GM21723 (cell line): ENCODE results near the gene DNAH8.
"Not testable (repeated sequence)": the region's sequence is repeated elsewhere in the genome, so short reads cannot be mapped to it uniquely, and the experiment has no call there.

Experiments
- ATAC-seq: cut with Tn5 transposase; IDR thresholded peaks from one replicate; pipeline ENCODE4 v1.9.1; 2021; ENCODE audit warnings: mild to moderate bottlenecking, moderate library complexity; ENCODE audit not compliant: unreplicated experiment

Gene DNAH8

GRCh38 chr6:38877721-38878120, 162.6 kb downstream of the DNAH8 start:
- no peak for ATAC-seq

- no peak for ATAC-seq
Measured at GRCh38 chr6:38882157-38882556, 167.0 kb downstream of the DNAH8 start.

- ATAC-seq: no peak
Measured at GRCh38 chr6:38897507-38897906, 182.4 kb downstream of the DNAH8 start.

- ATAC-seq: no peak
Measured at GRCh38 chr6:38901802-38902522, 186.9 kb downstream of the DNAH8 start.

GRCh38 chr6:38906582-38906981, 191.5 kb downstream of the DNAH8 start:
- ATAC-seq: no peak

GRCh38 chr6:38907264-38907663, 192.2 kb downstream of the DNAH8 start:
- ATAC-seq: no peak

- ATAC-seq: no peak
Measured at GRCh38 chr6:38909015-38909730, 194.1 kb downstream of the DNAH8 start.

GRCh38 chr6:38910207-38910606, 195.1 kb downstream of the DNAH8 start:
- no peak for ATAC-seq

- no peak for ATAC-seq
Measured at GRCh38 chr6:38912378-38912777, 197.3 kb downstream of the DNAH8 start.

GRCh38 chr6:38915205-38915925, 200.3 kb downstream of the DNAH8 start:
- no peak for ATAC-seq

GRCh38 chr6:38921540-38921939, 206.4 kb downstream of the DNAH8 start:
- not testable (repeated sequence) for ATAC-seq

- no peak for ATAC-seq
Measured at GRCh38 chr6:38924791-38925509, 209.8 kb downstream of the DNAH8 start.

GRCh38 chr6:38929560-38929959, 214.4 kb downstream of the DNAH8 start:
- no peak for ATAC-seq

- ATAC-seq: no peak
Measured at GRCh38 chr6:38933426-38933825, 218.3 kb downstream of the DNAH8 start.

GRCh38 chr6:38935051-38935450, 219.9 kb downstream of the DNAH8 start:
- no peak for ATAC-seq

GRCh38 chr6:38937839-38938613, 222.9 kb downstream of the DNAH8 start:
- no peak for ATAC-seq

- ATAC-seq: no peak
Measured at GRCh38 chr6:38938741-38939140, 223.6 kb downstream of the DNAH8 start.

GRCh38 chr6:38942442-38942841, 227.3 kb downstream of the DNAH8 start:
- no peak for ATAC-seq

GRCh38 chr6:38942965-38943364, 227.9 kb downstream of the DNAH8 start:
- ATAC-seq: no peak

GRCh38 chr6:38943964-38944363, 228.9 kb downstream of the DNAH8 start:
- no peak for ATAC-seq
